Embryonic facial prominence (tissue), 1 donor: Measurements from ENCODE around the gene FAM90A1.
A peak's percentile ranks its signal among the peaks of the same experiment; 100 is the strongest.
"Not testable (repeated sequence)": the region's sequence is repeated elsewhere in the genome, so short reads cannot be mapped to it uniquely, and the experiment has no call there.

Source experiments
- DNase-seq: peaks from one replicate; pipeline ENCODE4 v3.0.0-alpha.2; 2016; ENCODE audit errors: extremely low spot score

FAM90A1 gene

GRCh38 chr12:8233935-8234495 is 6.6 kb upstream of the FAM90A1 start:
- not testable (repeated sequence) for DNase-seq

- not testable (repeated sequence) for DNase-seq
Observed at GRCh38 chr12:8233300-8233855, 6.0 kb upstream of the FAM90A1 start.

- DNase-seq, result not testable (repeated sequence)
Observed at GRCh38 chr12:8231666-8232608, 4.5 kb upstream of the FAM90A1 start.

- DNase-seq, result not testable (repeated sequence)
Observed at GRCh38 chr12:8231049-8231448, 3.6 kb upstream of the FAM90A1 start.

GRCh38 chr12:8229486-8229885 is 2.1 kb upstream of the FAM90A1 start:
- DNase-seq, result not testable (repeated sequence)

GRCh38 chr12:8228607-8229006 is 1.2 kb upstream of the FAM90A1 start:
- not testable (repeated sequence) for DNase-seq

GRCh38 chr12:8227732-8228077 is 287 bp upstream of the FAM90A1 start:
- DNase-seq, result not testable (repeated sequence)

- DNase-seq, result no peak
Observed at GRCh38 chr12:8226355-8226754, 1.1 kb downstream of the FAM90A1 start.

- not testable (repeated sequence) for DNase-seq
Observed at GRCh38 chr12:8224782-8225181, 2.6 kb downstream of the FAM90A1 start.

GRCh38 chr12:8223646-8224045 is 3.8 kb downstream of the FAM90A1 start:
- not testable (repeated sequence) for DNase-seq

- not testable (repeated sequence) for DNase-seq
Observed at GRCh38 chr12:8222303-8222702, 5.1 kb downstream of the FAM90A1 start.

- DNase-seq, result not testable (repeated sequence)
Observed at GRCh38 chr12:8221844-8222243, 5.6 kb downstream of the FAM90A1 start.

- DNase-seq, result not testable (repeated sequence)
Observed at GRCh38 chr12:8221375-8221774, 6.0 kb downstream of the FAM90A1 start.

GRCh38 chr12:8218711-8219382 is 8.6 kb downstream of the FAM90A1 start:
- DNase-seq, result not testable (repeated sequence)

- not testable (repeated sequence) for DNase-seq
Observed at GRCh38 chr12:8197685-8198308, 29.6 kb downstream of the FAM90A1 start.

GRCh38 chr12:8188088-8188487 is 39.3 kb downstream of the FAM90A1 start:
- not testable (repeated sequence) for DNase-seq

- not testable (repeated sequence) for DNase-seq
Observed at GRCh38 chr12:8184206-8184605, 43.2 kb downstream of the FAM90A1 start.

GRCh38 chr12:8183346-8183745 is 44.1 kb downstream of the FAM90A1 start:
- DNase-seq, result not testable (repeated sequence)

GRCh38 chr12:8182923-8183322 is 44.5 kb downstream of the FAM90A1 start:
- DNase-seq, result not testable (repeated sequence)

GRCh38 chr12:8181271-8181670 is 46.1 kb downstream of the FAM90A1 start:
- not testable (repeated sequence) for DNase-seq

GRCh38 chr12:8179989-8180585 is 47.3 kb downstream of the FAM90A1 start:
- DNase-seq, result peak; percentile 13
